ENCODE measurements around the gene GNL3. TPM values are rescaled to one million over a fixed set of nuclear protein-coding genes. Genes with fewer than 3 reads are reported as not detected.

Gene GNL3
- total RNA-seq, 1 experiment from 2014 or later: 205 TPM

DNA sequence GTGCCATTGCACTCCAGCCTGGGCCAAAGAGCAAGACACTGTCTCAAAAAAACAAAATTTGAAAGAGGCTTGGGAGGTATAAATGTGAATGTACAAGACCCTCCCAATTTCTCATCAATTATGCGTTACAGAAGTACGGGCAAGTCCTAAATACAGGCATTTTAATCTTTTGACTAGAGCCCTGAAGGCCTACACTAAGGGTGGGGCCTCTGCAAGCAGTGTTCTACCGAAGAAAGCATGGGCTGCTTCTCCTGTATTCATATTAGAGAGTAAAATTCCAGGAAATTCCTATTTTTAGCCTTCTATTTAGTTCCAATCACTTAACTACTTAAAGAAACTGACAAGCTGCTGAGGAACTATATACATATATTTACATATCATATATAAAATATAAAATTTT is 25.8 kb upstream of the GNL3 start:
- H3K27me3 ChIP-seq (ENCODE audit: insufficient read depth, low read length): no peaks in the 10 kb centered on the region
- ChIA-PET CTCF (no interaction called here), RAD21 (ENCODE audit: low non-redundant PET in 1 of 2, low total read pairs in 2 of 2, uncharacterized antibody in 2 of 2, unreplicated experiment in 2 of 2) (no interaction called here), POLR2A (no interaction called here)
- no peaks in the 10 kb centered on the region for H4K20me1 ChIP-seq (ENCODE audit: insufficient read depth)
- H3K9ac ChIP-seq (ENCODE audit: low read length): no peak overlapping the region
- no peak overlapping the region for H2AFZ ChIP-seq (ENCODE audit: low read depth, low read length, poor library complexity, severe bottlenecking)
- DNase-seq (ENCODE audit: low read depth, low spot score): no peak
- peaks cover 25 to 32% of the 10 kb centered on the region in 2 experiments for H3K36me3 ChIP-seq (ENCODE audit: control insufficient read depth in 1 of 2, insufficient read depth in 2 of 2, low read length in 2 of 2)
- TF ChIP-seq, protein P1, sequence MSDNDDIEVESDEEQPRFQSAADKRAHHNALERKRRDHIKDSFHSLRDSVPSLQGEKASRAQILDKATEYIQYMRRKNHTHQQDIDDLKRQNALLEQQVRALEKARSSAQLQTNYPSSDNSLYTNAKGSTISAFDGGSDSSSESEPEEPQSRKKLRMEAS (IDR thresholded peaks at IDR 0.05): no peak
- TF ChIP-seq ELF1 (IDR thresholded peaks at IDR 0.05; ENCODE audit: borderline replicate concordance, low read depth) (no peak), JUND (IDR thresholded peaks at IDR 0.05) (no peak), EZH2phosphoT487 (IDR thresholded peaks at IDR 0.05; ENCODE audit: borderline replicate concordance) (no peak), EGR1 (IDR thresholded peaks at IDR 0.05; ENCODE audit: low read depth) (no peak), EZH2 (IDR thresholded peaks at IDR 0.05) (no peak), ZFX (IDR thresholded peaks at IDR 0.05) (no peak), YY1 (IDR thresholded peaks at IDR 0.05; ENCODE audit: extremely low read depth, insufficient replicate concordance, low read depth, low read length) (no peak), POLR2A (IDR thresholded peaks at IDR 0.05; ENCODE audit: borderline replicate concordance, extremely low read depth, insufficient read depth, insufficient read length) (no peak), CBX3 (IDR thresholded peaks at IDR 0.05; ENCODE audit: low read depth) (no peak), POLR2AphosphoS5 (IDR thresholded peaks at IDR 0.05; ENCODE audit: low read depth, low read length) (no peak)
- H3K4me3 ChIP-seq (replicated peaks in 1 of 2; ENCODE audit: low read depth in 1 of 2, low read length in 2 of 2): no peak overlapping the region
- H3K4me1 ChIP-seq (ENCODE audit: control insufficient read depth in 1 of 2, insufficient read depth in 2 of 2, low read length in 2 of 2): no peaks in the 10 kb centered on the region
- H3K27ac ChIP-seq (ENCODE audit: low read depth, low read length): no peak overlapping the region
- H3K9me2 ChIP-seq (ENCODE audit: insufficient read depth): no peaks in the 10 kb centered on the region
- H3K4me2 ChIP-seq (ENCODE audit: low read length): no peak overlapping the region
- intact Hi-C loops (cut with micrococcal nuclease): no loop called here
- no peak for ATAC-seq
- 0 out of 2 replicates have a peak, but pooled peaks cover 3% of the 10 kb centered on the region for H3K79me2 ChIP-seq (ENCODE audit: insufficient read depth, low read length)
- H3K9me3 ChIP-seq (ENCODE audit: control insufficient read depth in 1 of 2, insufficient read depth in 1 of 2, low read depth in 1 of 2, low read length in 2 of 2): no peaks in the 10 kb centered on the region
- no TSS peak for BruUV-seq (replicated peaks)

DNA sequence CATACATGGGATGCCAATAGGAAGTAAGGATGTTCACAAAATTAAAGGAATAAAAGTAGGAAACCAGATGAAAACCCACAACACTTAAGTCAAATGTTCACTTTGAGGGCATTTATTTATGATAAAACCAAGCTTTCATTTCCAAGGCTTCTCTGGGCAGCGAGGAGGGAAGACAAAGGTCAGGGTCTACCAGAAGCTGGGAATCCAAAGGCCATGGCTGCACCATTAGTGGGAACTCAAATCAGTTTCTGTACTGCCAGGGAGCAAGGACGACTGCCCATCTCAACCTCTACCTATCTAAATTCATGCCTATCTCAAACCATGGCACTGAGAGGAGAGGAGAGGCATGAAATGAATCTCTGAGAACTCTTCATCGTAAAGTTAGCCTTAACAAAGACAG is 22.7 kb upstream of the GNL3 start:
- Histone ChIP-seq H2AFZ (ENCODE audit: low read depth, low read length, poor library complexity, severe bottlenecking) (no peak overlapping the region), H3K27me3 (ENCODE audit: insufficient read depth, low read length) (no peaks in the 10 kb centered on the region), H3K9ac (ENCODE audit: low read length) (no peak overlapping the region), H3K36me3 (ENCODE audit: control insufficient read depth in 1 of 2, insufficient read depth in 2 of 2, low read length in 2 of 2) (peaks cover 18 to 22% of the 10 kb centered on the region in 2 experiments), H3K4me1 (ENCODE audit: control insufficient read depth in 1 of 2, insufficient read depth in 2 of 2, low read length in 2 of 2) (no peaks in the 10 kb centered on the region), H3K4me3 (replicated peaks in 1 of 2; ENCODE audit: low read depth in 1 of 2, low read length in 2 of 2) (no peak overlapping the region), H3K9me2 (ENCODE audit: insufficient read depth) (no peaks in the 10 kb centered on the region), H3K27ac (ENCODE audit: low read depth, low read length) (no peak overlapping the region), H4K20me1 (ENCODE audit: insufficient read depth) (no peaks in the 10 kb centered on the region), H3K79me2 (ENCODE audit: insufficient read depth, low read length) (0 out of 2 replicates have a peak, but pooled peaks cover 3% of the 10 kb centered on the region), H3K4me2 (ENCODE audit: low read length) (no peak overlapping the region), H3K9me3 (ENCODE audit: control insufficient read depth in 1 of 2, insufficient read depth in 1 of 2, low read depth in 1 of 2, low read length in 2 of 2) (no peaks in the 10 kb centered on the region)
- CTCF ChIA-PET: no interaction called here
- intact Hi-C loops (cut with micrococcal nuclease): no loop called here
- DNase-seq (ENCODE audit: low read depth, low spot score) (no peak), ATAC-seq (no peak)
- RAD21 ChIA-PET (ENCODE audit: low non-redundant PET in 1 of 2, low total read pairs in 2 of 2, uncharacterized antibody in 2 of 2, unreplicated experiment in 2 of 2): no interaction called here
- no TSS peak for BruUV-seq (replicated peaks)
- POLR2A ChIA-PET: no interaction called here
- TF ChIP-seq RAD21 (IDR thresholded peaks at IDR 0.05; ENCODE audit: low read depth): no peak
- no peak for TF ChIP-seq FOSL1 (IDR thresholded peaks at IDR 0.05; ENCODE audit: low read depth)
- TF ChIP-seq, protein P2, sequence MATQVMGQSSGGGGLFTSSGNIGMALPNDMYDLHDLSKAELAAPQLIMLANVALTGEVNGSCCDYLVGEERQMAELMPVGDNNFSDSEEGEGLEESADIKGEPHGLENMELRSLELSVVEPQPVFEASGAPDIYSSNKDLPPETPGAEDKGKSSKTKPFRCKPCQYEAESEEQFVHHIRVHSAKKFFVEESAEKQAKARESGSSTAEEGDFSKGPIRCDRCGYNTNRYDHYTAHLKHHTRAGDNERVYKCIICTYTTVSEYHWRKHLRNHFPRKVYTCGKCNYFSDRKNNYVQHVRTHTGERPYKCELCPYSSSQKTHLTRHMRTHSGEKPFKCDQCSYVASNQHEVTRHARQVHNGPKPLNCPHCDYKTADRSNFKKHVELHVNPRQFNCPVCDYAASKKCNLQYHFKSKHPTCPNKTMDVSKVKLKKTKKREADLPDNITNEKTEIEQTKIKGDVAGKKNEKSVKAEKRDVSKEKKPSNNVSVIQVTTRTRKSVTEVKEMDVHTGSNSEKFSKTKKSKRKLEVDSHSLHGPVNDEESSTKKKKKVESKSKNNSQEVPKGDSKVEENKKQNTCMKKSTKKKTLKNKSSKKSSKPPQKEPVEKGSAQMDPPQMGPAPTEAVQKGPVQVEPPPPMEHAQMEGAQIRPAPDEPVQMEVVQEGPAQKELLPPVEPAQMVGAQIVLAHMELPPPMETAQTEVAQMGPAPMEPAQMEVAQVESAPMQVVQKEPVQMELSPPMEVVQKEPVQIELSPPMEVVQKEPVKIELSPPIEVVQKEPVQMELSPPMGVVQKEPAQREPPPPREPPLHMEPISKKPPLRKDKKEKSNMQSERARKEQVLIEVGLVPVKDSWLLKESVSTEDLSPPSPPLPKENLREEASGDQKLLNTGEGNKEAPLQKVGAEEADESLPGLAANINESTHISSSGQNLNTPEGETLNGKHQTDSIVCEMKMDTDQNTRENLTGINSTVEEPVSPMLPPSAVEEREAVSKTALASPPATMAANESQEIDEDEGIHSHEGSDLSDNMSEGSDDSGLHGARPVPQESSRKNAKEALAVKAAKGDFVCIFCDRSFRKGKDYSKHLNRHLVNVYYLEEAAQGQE (IDR thresholded peaks at IDR 0.05; ENCODE audit: low read depth): no peak
- TF ChIP-seq SP1 (IDR thresholded peaks at IDR 0.05; ENCODE audit: low read depth): no peak
- TF ChIP-seq CEBPB (IDR thresholded peaks at IDR 0.05; ENCODE audit: low read depth): no peak
- TF ChIP-seq CBX3 (IDR thresholded peaks at IDR 0.05; ENCODE audit: low read depth): no peak
- no peak for TF ChIP-seq EZH2phosphoT487 (IDR thresholded peaks at IDR 0.05; ENCODE audit: borderline replicate concordance)
- no peak for TF ChIP-seq POLR2AphosphoS5 (IDR thresholded peaks at IDR 0.05; ENCODE audit: low read depth, low read length)
- no peak for TF ChIP-seq EGR1 (IDR thresholded peaks at IDR 0.05; ENCODE audit: low read depth)
- TF ChIP-seq YY1 (IDR thresholded peaks at IDR 0.05; ENCODE audit: extremely low read depth, insufficient replicate concordance, low read depth, low read length): no peak
- TF ChIP-seq, protein P3, sequence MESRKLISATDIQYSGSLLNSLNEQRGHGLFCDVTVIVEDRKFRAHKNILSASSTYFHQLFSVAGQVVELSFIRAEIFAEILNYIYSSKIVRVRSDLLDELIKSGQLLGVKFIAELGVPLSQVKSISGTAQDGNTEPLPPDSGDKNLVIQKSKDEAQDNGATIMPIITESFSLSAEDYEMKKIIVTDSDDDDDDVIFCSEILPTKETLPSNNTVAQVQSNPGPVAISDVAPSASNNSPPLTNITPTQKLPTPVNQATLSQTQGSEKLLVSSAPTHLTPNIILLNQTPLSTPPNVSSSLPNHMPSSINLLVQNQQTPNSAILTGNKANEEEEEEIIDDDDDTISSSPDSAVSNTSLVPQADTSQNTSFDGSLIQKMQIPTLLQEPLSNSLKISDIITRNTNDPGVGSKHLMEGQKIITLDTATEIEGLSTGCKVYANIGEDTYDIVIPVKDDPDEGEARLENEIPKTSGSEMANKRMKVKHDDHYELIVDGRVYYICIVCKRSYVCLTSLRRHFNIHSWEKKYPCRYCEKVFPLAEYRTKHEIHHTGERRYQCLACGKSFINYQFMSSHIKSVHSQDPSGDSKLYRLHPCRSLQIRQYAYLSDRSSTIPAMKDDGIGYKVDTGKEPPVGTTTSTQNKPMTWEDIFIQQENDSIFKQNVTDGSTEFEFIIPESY (IDR thresholded peaks at IDR 0.05; ENCODE audit: extremely low read depth, insufficient replicate concordance, low read length): no peak
- no peak for TF ChIP-seq ELF1 (IDR thresholded peaks at IDR 0.05; ENCODE audit: borderline replicate concordance, low read depth)

Data from HCT116 (cell line).